GM11168 (cell line): ENCODE data around the gene ABL1.

ENCODE experiments used
- in situ Hi-C: fragments of 300-500 bp; cut with MboI; formaldehyde crosslinking; loops from one replicate; pipeline ENCODE4 v1.12.0; 2022; ENCODE audit warnings: low sequenced_read_pairs; ENCODE audit not compliant: unreplicated experiment

The ABL1 gene

DNA sequence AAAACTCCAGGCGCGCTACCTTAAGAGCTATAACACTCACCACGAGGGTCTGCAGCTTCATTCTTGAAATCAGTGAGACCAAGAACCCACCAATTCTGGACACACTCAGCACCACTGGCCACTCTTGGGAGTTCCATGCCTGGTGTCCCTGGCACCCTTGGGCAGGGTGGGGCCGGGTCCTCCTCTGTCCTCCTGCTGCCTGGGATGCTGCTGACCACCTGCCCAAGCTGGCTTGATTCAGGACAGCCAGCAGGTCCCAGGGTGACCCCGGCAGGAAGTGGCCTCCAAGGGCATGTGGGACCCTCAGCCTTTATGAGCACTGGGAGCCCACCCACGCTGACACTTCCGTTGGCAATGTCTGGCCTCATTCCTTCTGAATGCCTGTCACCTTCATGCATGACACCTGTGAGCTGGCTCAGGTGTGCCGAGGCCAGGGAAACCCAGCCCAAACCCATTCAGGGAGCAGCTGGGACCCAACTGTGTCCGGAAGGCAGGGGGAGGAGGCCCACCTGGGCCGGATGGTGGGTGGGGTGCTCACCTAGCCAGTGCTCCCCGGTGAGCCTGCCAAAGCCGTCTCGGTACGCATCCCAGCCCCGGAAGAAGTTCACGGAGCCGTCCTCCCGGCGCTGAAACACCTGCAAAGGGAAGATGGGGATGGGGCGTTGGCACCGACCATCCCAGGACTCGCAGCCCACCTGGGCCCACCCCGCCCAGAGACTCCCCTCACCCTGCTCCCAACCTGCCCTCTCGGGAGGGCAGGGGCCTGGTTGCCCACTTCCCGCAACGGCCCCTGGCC is 76.4 kb downstream of the ABL1 start:
- in situ Hi-C loops: no loop called here

DNA sequence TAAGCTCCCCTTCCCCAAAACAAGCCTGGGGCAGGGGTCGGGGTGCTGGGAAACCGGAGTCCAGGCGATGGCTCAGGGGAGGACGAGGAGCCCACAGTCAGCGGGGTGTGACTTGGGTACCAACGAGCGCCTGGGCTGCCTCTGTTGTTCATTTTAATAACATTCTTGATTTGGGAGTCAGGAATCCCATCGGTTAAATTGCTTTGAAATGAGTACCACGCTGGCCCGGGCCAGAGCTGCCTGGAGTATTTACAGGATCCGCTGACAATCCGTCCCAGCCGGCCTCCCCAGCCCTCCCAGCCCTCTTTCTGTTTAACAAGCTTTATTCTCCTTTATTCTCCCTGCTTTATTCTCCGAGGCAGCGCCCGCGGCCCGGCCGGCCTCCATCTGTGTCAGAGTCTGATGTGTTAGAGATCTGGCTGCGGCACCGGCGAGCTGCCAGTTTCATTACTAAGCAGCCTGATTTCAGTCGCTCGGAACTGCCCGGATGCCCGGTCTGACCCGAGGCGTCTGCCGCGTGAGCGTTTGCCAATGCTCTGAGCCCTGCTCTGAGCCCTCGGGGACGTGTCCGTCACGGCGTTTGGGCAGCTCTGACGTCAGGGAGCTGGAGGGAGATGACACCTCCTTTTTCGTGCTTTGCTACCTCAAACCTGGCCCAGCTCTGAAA is 78.0 kb downstream of the ABL1 start:
- in situ Hi-C loops: no loop called here

- in situ Hi-C loops: no loop called here
Observed at GRCh38 chr9:130913599-130914416, 78.8 kb downstream of the ABL1 start.

GRCh38 chr9:130914417-130915095 is 79.5 kb downstream of the ABL1 start:
- in situ Hi-C loops: no loop called here

DNA sequence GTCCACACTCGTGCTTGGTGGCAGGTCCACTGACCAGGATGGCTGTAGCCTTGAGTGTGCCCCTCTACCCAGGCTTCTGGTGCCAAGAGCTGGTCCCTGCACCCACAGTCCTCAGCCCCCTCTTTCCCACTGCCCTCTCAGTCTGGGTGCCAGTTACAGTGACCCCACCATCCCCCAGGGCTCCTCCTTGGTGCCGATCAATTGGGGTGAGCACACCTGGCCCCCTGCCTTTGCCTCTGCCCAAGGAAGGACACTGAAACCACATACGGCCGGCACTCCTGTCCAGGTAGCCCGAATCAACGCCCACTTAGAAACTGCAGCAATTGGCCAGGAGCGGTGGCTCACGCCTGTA is 80.0 kb downstream of the ABL1 start:
- in situ Hi-C loops: no loop called here

- in situ Hi-C loops: no loop called here
Observed at GRCh38 chr9:130917168-130917960, 82.3 kb downstream of the ABL1 start.

- in situ Hi-C loops: no loop called here
Observed at GRCh38 chr9:130918101-130918825, 83.2 kb downstream of the ABL1 start.

- in situ Hi-C loops: no loop called here
Observed at GRCh38 chr9:130918826-130919558, 83.9 kb downstream of the ABL1 start.

GRCh38 chr9:130919559-130920145 is 84.6 kb downstream of the ABL1 start:
- in situ Hi-C loops: no loop called here

DNA sequence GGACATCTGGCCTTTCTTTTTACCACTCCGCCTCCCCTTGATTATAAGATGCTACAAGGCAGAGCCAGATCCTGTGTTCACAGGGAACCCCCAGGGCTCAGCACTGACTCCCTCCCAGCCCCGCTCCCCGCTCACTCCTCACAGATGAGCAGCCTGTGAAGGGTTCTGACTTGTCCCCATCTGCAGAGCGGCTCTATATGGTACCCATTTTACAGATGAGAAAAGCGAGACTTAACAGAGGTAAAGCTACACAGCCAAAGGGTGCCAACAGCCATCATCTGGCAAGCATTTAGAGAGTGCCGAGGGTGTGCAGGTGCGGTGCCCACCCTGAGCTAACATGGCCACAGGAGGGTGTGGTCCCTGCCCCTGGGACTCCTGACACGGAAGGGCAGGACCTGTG is 85.2 kb downstream of the ABL1 start:
- in situ Hi-C loops: no loop called here

- in situ Hi-C loops: no loop called here
Observed at GRCh38 chr9:130920762-130921299, 85.8 kb downstream of the ABL1 start.

- in situ Hi-C loops: no loop called here
Observed at GRCh38 chr9:130921300-130921988, 86.4 kb downstream of the ABL1 start.

GRCh38 chr9:130921989-130922892 is 87.2 kb downstream of the ABL1 start:
- in situ Hi-C loops: no loop called here

DNA sequence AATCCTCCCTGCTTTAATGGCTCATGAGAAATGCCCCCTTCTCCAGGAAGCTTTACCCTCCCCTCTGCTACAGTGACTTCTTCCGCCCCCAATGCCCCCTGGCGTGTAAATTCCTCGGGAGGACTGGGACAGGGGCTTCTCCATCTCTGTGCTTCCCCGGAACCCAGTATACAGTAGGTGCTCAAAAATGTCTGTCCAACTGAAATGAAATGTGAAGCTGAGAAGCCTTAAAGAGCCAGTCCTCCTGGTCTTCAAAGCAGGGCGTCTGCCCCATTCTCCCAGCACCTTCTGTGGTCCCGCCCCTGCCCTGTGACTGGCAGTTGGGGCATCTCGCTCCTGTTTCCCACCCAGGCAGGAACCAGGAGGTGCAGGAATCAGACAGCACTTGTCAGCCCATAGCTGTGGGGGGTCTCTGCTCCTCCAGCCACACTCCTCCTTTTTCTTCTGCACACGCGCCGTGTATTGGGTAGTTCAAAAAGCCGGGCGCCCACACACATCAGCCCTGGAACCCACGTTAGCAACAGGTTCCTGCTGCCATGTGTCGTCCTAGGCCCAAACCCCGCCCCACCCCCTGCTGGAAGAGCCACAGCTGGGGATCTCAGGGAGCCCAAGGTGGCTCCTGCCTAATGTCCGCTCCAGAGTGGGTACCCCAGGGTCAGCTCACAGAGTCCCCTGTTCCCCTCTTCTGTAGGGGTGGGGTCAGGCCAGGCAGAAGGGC is 88.0 kb downstream of the ABL1 start:
- in situ Hi-C loops: no loop called here

GRCh38 chr9:130923611-130924447 is 88.8 kb downstream of the ABL1 start:
- in situ Hi-C loops: no loop called here
